SK-N-SH treated with all-trans-retinoic acid at 6 μM for 48 hours (cell line): ENCODE results near the gene XIRP2.

ENCODE experiments used
- ATAC-seq: fragments of 200-7000 bp; cut with Tn5 transposase; 3 replicates; pipeline ENCODE4 v1.9.1; 2020; ENCODE audit warnings: mild to moderate bottlenecking, moderate library complexity
- ARNTL ChIP-seq: fragments of 450-650 bp; formaldehyde crosslinking; IDR thresholded peaks from 2 replicates; pipeline ENCODE4 v1.5.0; 2020; ENCODE audit warnings: low read depth, mild to moderate bottlenecking, moderate library complexity, borderline replicate concordance
- BACH2 ChIP-seq: fragments of 250-450 bp; sonication (Bioruptor Pico); IDR thresholded peaks from 2 replicates; pipeline ENCODE4 v1.9.0; 2021; ENCODE audit warnings: mild to moderate bottlenecking, borderline replicate concordance
- CSDC2 ChIP-seq: fragments of 250-450 bp; sonication (Bioruptor Pico); IDR thresholded peaks from 2 replicates; pipeline ENCODE4 v1.5.0; 2020; ENCODE audit warnings: mild to moderate bottlenecking, moderate library complexity
- CSRNP3 ChIP-seq: fragments of 250-450 bp; sonication (Bioruptor Pico); IDR thresholded peaks from 2 replicates; pipeline ENCODE4 v1.5.1; 2021; ENCODE audit warnings: mild to moderate bottlenecking, moderate library complexity
- ESRRG ChIP-seq: fragments of 250-450 bp; sonication (Bioruptor Pico); IDR thresholded peaks from 2 replicates; pipeline ENCODE4 v1.6.1; 2021; ENCODE audit warnings: mild to moderate bottlenecking
- GLIS3 ChIP-seq: fragments of 250-450 bp; sonication (Bioruptor Pico); IDR thresholded peaks from 2 replicates; pipeline ENCODE4 v1.5.0; 2020; ENCODE audit warnings: mild to moderate bottlenecking, moderate library complexity
- OSR1 ChIP-seq: fragments of 250-450 bp; sonication (Bioruptor Pico); IDR thresholded peaks from 2 replicates; pipeline ENCODE4 v1.8.0; 2022; ENCODE audit warnings: moderate library complexity, mild to moderate bottlenecking, inconsistent platforms
- PPARA ChIP-seq: fragments of 250-450 bp; sonication (Bioruptor Pico); IDR thresholded peaks from 2 replicates; pipeline ENCODE4 v1.5.0; 2020; ENCODE audit warnings: mild to moderate bottlenecking, borderline replicate concordance
- RARB ChIP-seq: fragments of 250-450 bp; sonication (Bioruptor Pico); IDR thresholded peaks from 2 replicates; pipeline ENCODE4 v1.8.0; 2021; ENCODE audit warnings: mild to moderate bottlenecking, moderate library complexity
- SNAI2 ChIP-seq: fragments of 250-450 bp; sonication (Bioruptor Pico); IDR thresholded peaks from 2 replicates; pipeline ENCODE4 v1.5.0; 2020; ENCODE audit warnings: mild to moderate bottlenecking, moderate library complexity
- TCF4 ChIP-seq: fragments of 250-450 bp; sonication (Bioruptor Pico); IDR thresholded peaks from 2 replicates; pipeline ENCODE4 v1.8.0; 2021; ENCODE audit warnings: mild to moderate bottlenecking, moderate library complexity, borderline replicate concordance
- TSHZ2 ChIP-seq: fragments of 250-450 bp; sonication (Bioruptor Pico); IDR thresholded peaks from 2 replicates; pipeline ENCODE4 v1.5.0; 2020; ENCODE audit warnings: mild to moderate bottlenecking, moderate library complexity
- ZC3H10 ChIP-seq: fragments of 250-450 bp; sonication (Bioruptor Pico); IDR thresholded peaks from 2 replicates; pipeline ENCODE4 v1.5.1; 2021; ENCODE audit warnings: mild to moderate bottlenecking, moderate library complexity
- ZFP3 ChIP-seq: fragments of 250-450 bp; sonication (Bioruptor Pico); IDR thresholded peaks from 2 replicates; pipeline ENCODE4 v1.5.0; 2020; ENCODE audit warnings: mild to moderate bottlenecking, moderate library complexity
- ZFP30 ChIP-seq: fragments of 450-650 bp; formaldehyde crosslinking; IDR thresholded peaks from 2 replicates; pipeline ENCODE4 v1.5.0; 2022; ENCODE audit warnings: mild to moderate bottlenecking, moderate library complexity
- ZNF565 ChIP-seq: fragments of 450-650 bp; formaldehyde crosslinking; conservative IDR thresholded peaks from 2 replicates; pipeline ENCODE4 v1.5.0; 2020; ENCODE audit warnings: low read depth, mild to moderate bottlenecking, moderate library complexity
- ZNF70 ChIP-seq: fragments of 450-650 bp; formaldehyde crosslinking; IDR thresholded peaks from 2 replicates; pipeline ENCODE4 v1.5.0; 2020; ENCODE audit warnings: mild to moderate bottlenecking, moderate library complexity
- ZNF8 ChIP-seq: fragments of 450-650 bp; formaldehyde crosslinking; IDR thresholded peaks from 2 replicates; pipeline ENCODE4 v1.5.0; 2020; ENCODE audit warnings: mild to moderate bottlenecking, moderate library complexity
- TF ChIP-seq, protein P1 (sequence below): fragments of 250-450 bp; sonication (Bioruptor Pico); IDR thresholded peaks from 2 replicates; pipeline ENCODE4 v1.8.0; 2020; ENCODE audit warnings: mild to moderate bottlenecking, moderate library complexity, borderline replicate concordance
- TF ChIP-seq, protein P2 (sequence below): fragments of 250-450 bp; sonication (Bioruptor Pico); IDR thresholded peaks from 2 replicates; pipeline ENCODE4 v1.5.1; 2020; ENCODE audit warnings: low read depth, mild to moderate bottlenecking, moderate library complexity
- TF ChIP-seq, protein P3 (sequence below): fragments of 250-450 bp; sonication (Bioruptor Pico); IDR thresholded peaks from 2 replicates; pipeline ENCODE4 v1.8.0; 2021; ENCODE audit warnings: low read depth, mild to moderate bottlenecking, moderate library complexity, borderline replicate concordance

Gene XIRP2

GRCh38 chr2:167052825-167053224 lies 164.5 kb downstream of the XIRP2 start:
- TF ChIP-seq TCF4 (CRISPR knock-in tag) (no peak), ZNF565 (CRISPR knock-in tag) (no peak)
- TF ChIP-seq, protein P1, sequence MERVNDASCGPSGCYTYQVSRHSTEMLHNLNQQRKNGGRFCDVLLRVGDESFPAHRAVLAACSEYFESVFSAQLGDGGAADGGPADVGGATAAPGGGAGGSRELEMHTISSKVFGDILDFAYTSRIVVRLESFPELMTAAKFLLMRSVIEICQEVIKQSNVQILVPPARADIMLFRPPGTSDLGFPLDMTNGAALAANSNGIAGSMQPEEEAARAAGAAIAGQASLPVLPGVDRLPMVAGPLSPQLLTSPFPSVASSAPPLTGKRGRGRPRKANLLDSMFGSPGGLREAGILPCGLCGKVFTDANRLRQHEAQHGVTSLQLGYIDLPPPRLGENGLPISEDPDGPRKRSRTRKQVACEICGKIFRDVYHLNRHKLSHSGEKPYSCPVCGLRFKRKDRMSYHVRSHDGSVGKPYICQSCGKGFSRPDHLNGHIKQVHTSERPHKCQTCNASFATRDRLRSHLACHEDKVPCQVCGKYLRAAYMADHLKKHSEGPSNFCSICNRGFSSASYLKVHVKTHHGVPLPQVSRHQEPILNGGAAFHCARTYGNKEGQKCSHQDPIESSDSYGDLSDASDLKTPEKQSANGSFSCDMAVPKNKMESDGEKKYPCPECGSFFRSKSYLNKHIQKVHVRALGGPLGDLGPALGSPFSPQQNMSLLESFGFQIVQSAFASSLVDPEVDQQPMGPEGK (CRISPR knock-in tag): no peak
- ATAC-seq: peak; percentile 95

DNA sequence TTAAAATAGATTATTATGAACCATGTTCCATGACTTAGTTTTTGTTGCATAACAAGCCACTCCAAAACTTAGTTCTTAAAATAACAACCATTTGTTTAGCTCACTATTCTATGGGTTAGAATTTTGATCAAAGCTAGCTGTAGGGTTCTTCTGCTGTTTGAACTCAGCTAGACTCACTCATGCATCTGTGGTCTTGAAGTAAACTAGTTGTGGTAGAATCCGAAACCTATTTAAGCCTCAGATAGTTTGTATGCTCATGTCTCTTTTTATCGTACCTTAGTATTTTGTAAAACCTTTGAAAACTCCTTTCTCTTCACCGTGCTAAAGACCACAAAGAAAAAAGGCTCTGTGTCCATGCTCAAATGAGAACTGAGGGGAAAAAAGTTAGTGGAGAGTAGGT lies 166.6 kb downstream of the XIRP2 start:
- no peak for ATAC-seq
- TF ChIP-seq BACH2 (CRISPR knock-in tag) (no peak), OSR1 (CRISPR knock-in tag) (no peak), RARB (CRISPR knock-in tag) (no peak), ARNTL (no peak), ZNF8 (CRISPR knock-in tag) (no peak), PPARA (no peak), ZNF565 (CRISPR knock-in tag) (no peak), ZFP3 (CRISPR knock-in tag) (no peak)
- TF ChIP-seq, protein P2, sequence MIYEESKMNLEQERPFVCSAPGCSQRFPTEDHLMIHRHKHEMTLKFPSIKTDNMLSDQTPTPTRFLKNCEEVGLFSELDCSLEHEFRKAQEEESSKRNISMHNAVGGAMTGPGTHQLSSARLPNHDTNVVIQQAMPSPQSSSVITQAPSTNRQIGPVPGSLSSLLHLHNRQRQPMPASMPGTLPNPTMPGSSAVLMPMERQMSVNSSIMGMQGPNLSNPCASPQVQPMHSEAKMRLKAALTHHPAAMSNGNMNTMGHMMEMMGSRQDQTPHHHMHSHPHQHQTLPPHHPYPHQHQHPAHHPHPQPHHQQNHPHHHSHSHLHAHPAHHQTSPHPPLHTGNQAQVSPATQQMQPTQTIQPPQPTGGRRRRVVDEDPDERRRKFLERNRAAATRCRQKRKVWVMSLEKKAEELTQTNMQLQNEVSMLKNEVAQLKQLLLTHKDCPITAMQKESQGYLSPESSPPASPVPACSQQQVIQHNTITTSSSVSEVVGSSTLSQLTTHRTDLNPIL (CRISPR knock-in tag): no peak

DNA sequence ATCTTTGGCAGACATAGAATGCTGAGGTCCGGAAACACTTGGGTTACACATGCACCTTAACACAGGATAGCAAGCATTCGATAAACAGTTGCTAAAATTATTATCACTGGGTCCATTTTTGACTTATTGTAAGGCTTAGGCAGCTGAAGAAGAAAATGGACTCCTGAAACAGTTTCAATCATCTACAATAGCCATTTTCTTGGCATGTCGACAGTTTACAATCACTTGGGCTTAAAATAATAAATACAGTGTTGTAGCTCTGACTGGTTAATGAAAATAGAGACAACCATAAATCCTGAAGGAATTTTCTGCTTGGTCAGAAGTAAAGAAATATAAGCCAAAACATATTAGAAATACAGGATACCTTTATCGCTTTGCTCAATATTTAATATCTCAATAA lies 169.2 kb downstream of the XIRP2 start:
- ATAC-seq: no peak

DNA sequence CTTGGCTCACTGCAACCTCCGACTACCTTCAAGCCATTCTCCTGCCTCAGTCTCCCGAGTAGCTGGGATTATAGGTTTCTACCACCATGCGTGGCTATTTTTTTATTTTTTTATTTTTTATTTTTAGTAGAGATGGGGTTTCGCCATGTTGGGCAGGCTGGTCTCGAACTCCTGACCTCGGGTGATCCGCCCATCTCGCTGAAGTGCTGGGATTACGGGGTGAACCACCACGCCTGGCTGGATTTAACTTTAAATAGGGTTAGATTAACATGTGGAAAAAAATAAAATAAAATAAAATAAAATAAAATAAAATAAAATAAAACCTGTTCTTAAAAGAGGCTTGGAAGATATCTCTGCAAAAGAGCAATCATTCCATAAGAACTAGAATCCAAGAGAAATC lies 170.9 kb downstream of the XIRP2 start:
- TF ChIP-seq OSR1 (CRISPR knock-in tag): no peak
- no peak for TF ChIP-seq ZNF565 (CRISPR knock-in tag)
- TF ChIP-seq BACH2 (CRISPR knock-in tag): no peak
- no peak for TF ChIP-seq SNAI2 (CRISPR knock-in tag)
- no peak for TF ChIP-seq CSRNP3 (CRISPR knock-in tag)
- TF ChIP-seq, protein P1 (CRISPR knock-in tag): no peak
- TF ChIP-seq, protein P3, sequence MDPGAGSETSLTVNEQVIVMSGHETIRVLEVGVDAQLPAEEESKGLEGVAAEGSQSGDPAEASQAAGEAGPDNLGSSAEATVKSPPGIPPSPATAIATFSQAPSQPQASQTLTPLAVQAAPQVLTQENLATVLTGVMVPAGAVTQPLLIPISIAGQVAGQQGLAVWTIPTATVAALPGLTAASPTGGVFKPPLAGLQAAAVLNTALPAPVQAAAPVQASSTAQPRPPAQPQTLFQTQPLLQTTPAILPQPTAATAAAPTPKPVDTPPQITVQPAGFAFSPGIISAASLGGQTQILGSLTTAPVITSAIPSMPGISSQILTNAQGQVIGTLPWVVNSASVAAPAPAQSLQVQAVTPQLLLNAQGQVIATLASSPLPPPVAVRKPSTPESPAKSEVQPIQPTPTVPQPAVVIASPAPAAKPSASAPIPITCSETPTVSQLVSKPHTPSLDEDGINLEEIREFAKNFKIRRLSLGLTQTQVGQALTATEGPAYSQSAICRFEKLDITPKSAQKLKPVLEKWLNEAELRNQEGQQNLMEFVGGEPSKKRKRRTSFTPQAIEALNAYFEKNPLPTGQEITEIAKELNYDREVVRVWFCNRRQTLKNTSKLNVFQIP (CRISPR knock-in tag): no peak
- TF ChIP-seq ZNF70 (CRISPR knock-in tag): no peak
- TF ChIP-seq PPARA: no peak
- ATAC-seq: no peak

More for the DNA sequence above, 169.2 kb downstream of the XIRP2 start:
- no peak for TF ChIP-seq RARB (CRISPR knock-in tag)

- no peak for ATAC-seq
- TF ChIP-seq ZFP30 (no peak), RARB (CRISPR knock-in tag) (no peak), GLIS3 (CRISPR knock-in tag) (no peak), ESRRG (CRISPR knock-in tag) (no peak), SNAI2 (CRISPR knock-in tag) (no peak), ZNF70 (CRISPR knock-in tag) (no peak), PPARA (no peak), ZC3H10 (no peak), BACH2 (CRISPR knock-in tag) (no peak), TCF4 (CRISPR knock-in tag) (no peak), TSHZ2 (no peak), ARNTL (no peak), CSDC2 (CRISPR knock-in tag) (no peak), ZFP3 (CRISPR knock-in tag) (no peak), ZNF565 (CRISPR knock-in tag) (no peak)
- TF ChIP-seq, protein P2 (CRISPR knock-in tag): no peak
These were observed 181.6 kb downstream of the XIRP2 start for GRCh38 chr2:167069855-167070254.
